Posterior vena cava (tissue), 2 donors: Measurements from ENCODE around the gene SORCS2. TPM values are rescaled to one million over a fixed set of nuclear protein-coding genes. Genes with fewer than 3 reads are reported as not detected.
A peak's percentile ranks its signal among the peaks of the same experiment; 100 is the strongest.

Experiments used
- DNase-seq: peaks from one replicate; pipeline ENCODE4 v3.0.0-alpha.2; 2020; ENCODE audit warnings: low spot score
- intact Hi-C, 2 donors: fragments of 100-400 bp; cut with DNase I; formaldehyde crosslinking; loops; one replicate each; pipeline versions ENCODE4 v1.14.1 to v1.14.2; 2022 to 2023
- total RNA-seq, 2 donors: library from RNA; stranded (reverse); fragmentation: NEBNext Ultra II Directional; extraction: Animal tissue kit (Norgen Biotek cat#: 25700); gene quantifications; one replicate each; pipeline ENCODE4 v1.2.1, GENCODE V29; 2021
- donor health status: DM: yes; HTN: yes; CAD: no.
- donor health status: DM: yes; HTN: yes; CAD: no.

The SORCS2 gene
- total RNA-seq, 2 donors from 2014 or later, result 5.0 to 11.9 TPM

GRCh38 chr4:7649411-7649740 lies 457.0 kb downstream of the SORCS2 start:
- peak; percentile 80 for DNase-seq

GRCh38 chr4:7649741-7650531 lies 457.6 kb downstream of the SORCS2 start:
- intact Hi-C loops, result no loop called here
- peak; percentile 57 for DNase-seq

More at GRCh38 chr4:7649411-7649740, 457.0 kb downstream of the SORCS2 start:
- intact Hi-C loops, result no loop called here

DNA sequence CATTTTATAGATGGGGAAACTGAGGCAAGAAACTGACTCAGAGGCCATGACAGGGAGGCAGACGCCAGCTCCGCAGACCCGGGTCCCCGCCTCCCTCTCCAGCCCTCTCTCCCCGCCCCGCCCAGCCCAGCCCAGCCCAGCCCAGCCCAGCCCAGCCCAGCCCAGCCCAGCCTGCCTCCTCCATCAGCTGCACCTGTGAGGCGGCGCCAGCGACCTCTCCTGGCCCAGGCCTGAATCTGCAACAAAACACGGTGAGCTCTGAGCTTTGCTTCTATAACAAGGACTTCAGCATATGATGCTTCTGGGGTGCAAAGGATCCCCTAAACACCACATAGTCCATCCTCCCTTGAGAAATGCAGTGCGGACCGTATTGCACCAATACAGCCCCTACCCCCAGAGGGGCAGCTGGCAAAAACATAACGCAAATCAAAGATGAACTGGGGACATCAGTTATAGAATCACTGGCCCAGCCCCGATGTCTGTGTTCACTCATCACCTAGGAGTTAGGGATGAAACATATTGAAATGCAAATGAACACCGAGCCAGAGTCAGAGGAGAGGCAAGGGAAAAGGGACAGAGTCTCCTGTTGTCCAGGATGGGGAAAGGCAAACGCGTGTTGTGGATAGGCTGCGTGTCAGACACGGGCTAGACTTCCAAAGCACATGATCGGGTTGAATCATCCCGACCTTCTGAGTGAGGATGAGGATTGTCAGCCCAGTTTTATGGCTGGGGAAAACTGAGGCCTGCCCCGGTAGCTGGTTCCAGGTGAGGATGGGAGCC lies 458.5 kb downstream of the SORCS2 start:
- intact Hi-C loops, result no loop called here
- DNase-seq, result peak; percentile 78

- no peak for DNase-seq
- intact Hi-C loops, result no loop called here
Observed at GRCh38 chr4:7651461-7651921, 459.2 kb downstream of the SORCS2 start.

GRCh38 chr4:7652006-7652405 lies 459.7 kb downstream of the SORCS2 start:
- intact Hi-C loops, result no loop called here

DNA sequence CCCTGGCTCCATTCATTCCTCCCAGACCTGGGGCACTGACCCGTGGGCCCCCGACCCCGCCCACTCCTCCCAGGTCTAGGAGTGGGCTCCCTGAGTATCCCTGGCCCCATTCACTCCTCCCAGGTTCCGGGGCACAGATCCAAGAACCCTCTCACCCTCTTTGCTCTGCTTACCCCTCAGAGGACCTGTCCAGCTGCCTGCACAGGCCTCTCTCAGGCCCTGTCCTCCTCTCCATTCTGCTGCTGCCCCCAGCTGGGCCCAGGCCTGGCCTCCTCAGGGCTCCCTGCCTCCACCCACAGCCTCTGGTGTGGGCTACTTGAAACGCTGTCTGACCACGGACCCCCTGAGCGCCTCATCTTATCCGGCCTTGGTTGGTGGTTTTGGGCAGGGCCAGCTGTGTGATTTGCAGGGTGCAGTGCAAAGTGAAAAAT lies 460.1 kb downstream of the SORCS2 start:
- intact Hi-C loops, result no loop called here

More at GRCh38 chr4:7652006-7652405, 459.7 kb downstream of the SORCS2 start:
- DNase-seq, result no peak

GRCh38 chr4:7652906-7653305 lies 460.6 kb downstream of the SORCS2 start:
- no peak for DNase-seq
- intact Hi-C loops, result no loop called here

More for the DNA sequence above, 460.1 kb downstream of the SORCS2 start:
- DNase-seq, result no peak

GRCh38 chr4:7653510-7654369 lies 461.4 kb downstream of the SORCS2 start:
- peak; percentile 79 for DNase-seq
- intact Hi-C loops, result no loop called here

- DNase-seq, result peak; percentile 82
- intact Hi-C loops, result no loop called here
Observed at GRCh38 chr4:7654550-7655445, 462.5 kb downstream of the SORCS2 start.

DNA sequence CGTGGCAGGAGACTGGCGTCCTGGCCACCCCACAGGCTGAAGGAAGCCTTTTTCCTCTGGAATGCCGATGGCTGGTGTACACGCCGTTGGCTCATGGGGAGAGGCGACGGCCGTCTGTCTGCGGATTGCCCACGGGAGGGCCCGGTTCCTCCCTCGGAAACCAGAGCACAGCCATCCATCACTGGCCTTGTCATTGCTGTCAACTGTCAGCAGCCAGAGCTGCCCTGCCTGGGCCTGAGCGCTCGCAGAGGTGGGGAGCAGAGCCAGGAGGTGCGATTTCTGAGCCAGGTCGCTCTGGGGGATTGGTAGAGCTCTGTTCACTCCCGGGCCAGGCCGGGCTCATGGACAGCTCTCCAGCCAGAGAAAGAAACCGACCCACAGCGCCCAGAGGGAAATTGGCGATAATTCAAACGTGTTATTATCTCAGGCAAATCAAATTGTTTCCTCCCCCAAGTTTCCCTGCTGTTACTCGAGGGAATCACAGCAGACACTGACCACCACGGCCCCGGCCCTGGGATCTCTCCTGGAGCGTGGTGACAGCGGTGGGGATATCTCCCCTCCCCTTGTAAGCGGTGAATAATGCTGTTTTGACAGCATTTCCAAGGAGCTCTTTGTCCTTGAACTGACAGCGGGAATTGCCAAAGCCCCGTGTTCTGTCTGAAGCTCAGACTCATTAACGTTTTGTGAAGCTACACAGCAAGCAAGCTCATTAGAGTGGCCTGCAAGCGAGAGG lies 463.3 kb downstream of the SORCS2 start:
- intact Hi-C loops, result no loop called here

DNA sequence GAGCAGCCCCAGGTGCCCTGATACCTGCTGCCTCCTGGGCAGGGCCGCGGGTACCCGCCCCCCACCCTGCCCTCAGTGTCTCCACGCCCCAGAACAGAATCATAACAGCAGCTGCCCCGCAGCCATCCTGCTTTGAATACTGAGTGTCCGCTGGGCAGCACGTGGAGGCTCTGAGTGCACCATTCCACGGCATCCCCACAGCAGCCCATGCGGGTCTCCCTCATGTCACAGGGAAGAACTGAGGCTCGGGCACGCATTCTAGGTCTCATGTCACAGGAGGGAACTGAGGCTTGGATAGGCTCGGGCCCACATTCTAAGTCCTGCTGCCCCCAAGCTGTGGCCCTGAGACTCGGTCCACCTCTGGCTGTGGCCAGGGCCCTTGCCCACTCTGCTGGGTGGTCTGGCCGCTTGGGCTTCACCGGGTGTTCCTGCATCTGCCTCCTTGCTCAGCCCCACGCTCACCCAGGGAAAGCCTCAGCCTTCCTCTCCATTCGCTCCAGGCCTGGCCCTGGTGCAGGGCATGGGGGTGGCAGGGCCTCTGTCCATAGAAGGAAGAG lies 464.0 kb downstream of the SORCS2 start:
- DNase-seq, result no peak
- intact Hi-C loops, result no loop called here

More for the DNA sequence above, 463.3 kb downstream of the SORCS2 start:
- peak; percentile 76 for DNase-seq

GRCh38 chr4:7657545-7658297 lies 465.4 kb downstream of the SORCS2 start:
- DNase-seq, result no peak
- intact Hi-C loops, result no loop called here

- no peak for DNase-seq
Observed at GRCh38 chr4:7658341-7659204, 466.2 kb downstream of the SORCS2 start.

DNA sequence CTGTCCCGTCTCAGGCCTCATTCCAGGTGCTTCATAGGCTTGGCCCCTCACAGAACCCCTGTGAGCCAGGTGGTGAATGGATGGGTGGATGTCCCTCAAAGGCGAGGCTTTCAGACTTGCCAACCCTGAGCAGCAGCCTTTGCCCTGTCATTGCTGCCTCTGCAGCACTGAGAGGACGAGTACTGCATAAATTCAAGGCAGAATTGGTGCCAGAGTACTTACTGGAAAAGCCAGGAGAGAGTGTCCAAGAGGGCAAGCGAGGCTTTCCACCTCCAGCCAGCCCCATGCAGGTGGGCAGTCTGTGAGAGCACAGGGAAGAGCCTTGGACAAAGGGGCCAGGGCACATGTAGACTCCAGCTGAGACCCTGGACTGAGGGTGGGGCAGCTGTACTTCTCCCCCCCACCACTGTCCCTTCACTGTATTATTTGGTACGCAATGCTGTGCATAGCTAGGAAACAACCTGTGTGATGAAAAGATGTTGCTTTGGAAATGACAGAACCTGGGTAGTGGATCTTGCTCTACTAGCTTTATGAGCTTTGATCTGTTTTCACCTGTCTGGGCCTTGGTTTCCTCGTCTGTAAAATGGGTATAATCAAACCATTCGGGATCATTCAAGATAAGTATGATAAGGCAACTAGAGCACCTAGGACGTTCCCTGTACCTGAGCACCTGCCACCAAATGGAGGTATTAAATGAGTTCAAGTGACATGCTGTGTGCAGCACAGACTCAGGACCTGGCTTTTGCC lies 467.3 kb downstream of the SORCS2 start:
- intact Hi-C loops, result no loop called here
- no peak for DNase-seq

More at GRCh38 chr4:7658341-7659204, 466.2 kb downstream of the SORCS2 start:
- intact Hi-C loops, result no loop called here
